ENCODE measurements around the gene AKAP8. TPM values are rescaled to one million over a fixed set of nuclear protein-coding genes. Genes with fewer than 3 reads are reported as not detected.
A peak's percentile ranks its signal among the peaks of the same experiment; 100 is the strongest.

Gene AKAP8
- total and polyA plus RNA-seq, 2 experiments from 2014 or later, result 22.4 to 36.5 TPM

DNA sequence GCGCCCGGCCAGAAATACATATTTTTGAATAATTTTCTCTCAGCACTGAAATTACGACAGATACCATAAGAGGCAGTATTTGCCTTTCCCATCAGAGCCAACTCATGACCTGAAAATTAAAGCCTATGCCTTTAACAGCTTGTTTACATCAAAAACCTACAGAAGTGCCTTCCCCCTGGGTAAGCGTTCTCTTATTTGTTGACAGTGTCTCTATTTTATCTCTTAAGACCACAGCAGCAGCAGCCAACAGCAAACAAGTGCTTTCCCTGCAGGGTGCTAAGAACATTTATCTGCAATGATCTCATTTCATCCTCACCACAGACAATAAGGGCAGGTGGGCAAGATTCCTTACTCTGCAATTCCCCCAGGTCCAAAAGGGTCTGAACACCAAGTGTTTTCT is 33.2 kb upstream of the AKAP8 start:
- no peak overlapping the region for H2AFZ ChIP-seq
- ATAC-seq, result no peak
- no peak overlapping the region for H3K27ac ChIP-seq (ENCODE audit: low read depth)
- Mint-ChIP-seq H3K4me1 (peaks cover 12% of the 10 kb centered on the region; the same call in 2 of the 3 replicates), H3K36me3 (ENCODE audit: low read depth) (peaks cover 40% of the 10 kb centered on the region), H3K27ac (peak overlapping the region; percentile 45; the same call in 1 of the 2 replicates), H3K9me3 (no peaks in the 10 kb centered on the region; the same call in 2 of the 3 replicates), H3K27me3 (ENCODE audit: insufficient read depth, low read depth, poor library complexity) (peaks cover under 1% of the 10 kb centered on the region), H3K4me3 (no peak overlapping the region)
- peaks cover 85% of the 10 kb centered on the region for H4K20me1 ChIP-seq (replicated peaks; ENCODE audit: insufficient read depth)
- TF ChIP-seq, protein P1, sequence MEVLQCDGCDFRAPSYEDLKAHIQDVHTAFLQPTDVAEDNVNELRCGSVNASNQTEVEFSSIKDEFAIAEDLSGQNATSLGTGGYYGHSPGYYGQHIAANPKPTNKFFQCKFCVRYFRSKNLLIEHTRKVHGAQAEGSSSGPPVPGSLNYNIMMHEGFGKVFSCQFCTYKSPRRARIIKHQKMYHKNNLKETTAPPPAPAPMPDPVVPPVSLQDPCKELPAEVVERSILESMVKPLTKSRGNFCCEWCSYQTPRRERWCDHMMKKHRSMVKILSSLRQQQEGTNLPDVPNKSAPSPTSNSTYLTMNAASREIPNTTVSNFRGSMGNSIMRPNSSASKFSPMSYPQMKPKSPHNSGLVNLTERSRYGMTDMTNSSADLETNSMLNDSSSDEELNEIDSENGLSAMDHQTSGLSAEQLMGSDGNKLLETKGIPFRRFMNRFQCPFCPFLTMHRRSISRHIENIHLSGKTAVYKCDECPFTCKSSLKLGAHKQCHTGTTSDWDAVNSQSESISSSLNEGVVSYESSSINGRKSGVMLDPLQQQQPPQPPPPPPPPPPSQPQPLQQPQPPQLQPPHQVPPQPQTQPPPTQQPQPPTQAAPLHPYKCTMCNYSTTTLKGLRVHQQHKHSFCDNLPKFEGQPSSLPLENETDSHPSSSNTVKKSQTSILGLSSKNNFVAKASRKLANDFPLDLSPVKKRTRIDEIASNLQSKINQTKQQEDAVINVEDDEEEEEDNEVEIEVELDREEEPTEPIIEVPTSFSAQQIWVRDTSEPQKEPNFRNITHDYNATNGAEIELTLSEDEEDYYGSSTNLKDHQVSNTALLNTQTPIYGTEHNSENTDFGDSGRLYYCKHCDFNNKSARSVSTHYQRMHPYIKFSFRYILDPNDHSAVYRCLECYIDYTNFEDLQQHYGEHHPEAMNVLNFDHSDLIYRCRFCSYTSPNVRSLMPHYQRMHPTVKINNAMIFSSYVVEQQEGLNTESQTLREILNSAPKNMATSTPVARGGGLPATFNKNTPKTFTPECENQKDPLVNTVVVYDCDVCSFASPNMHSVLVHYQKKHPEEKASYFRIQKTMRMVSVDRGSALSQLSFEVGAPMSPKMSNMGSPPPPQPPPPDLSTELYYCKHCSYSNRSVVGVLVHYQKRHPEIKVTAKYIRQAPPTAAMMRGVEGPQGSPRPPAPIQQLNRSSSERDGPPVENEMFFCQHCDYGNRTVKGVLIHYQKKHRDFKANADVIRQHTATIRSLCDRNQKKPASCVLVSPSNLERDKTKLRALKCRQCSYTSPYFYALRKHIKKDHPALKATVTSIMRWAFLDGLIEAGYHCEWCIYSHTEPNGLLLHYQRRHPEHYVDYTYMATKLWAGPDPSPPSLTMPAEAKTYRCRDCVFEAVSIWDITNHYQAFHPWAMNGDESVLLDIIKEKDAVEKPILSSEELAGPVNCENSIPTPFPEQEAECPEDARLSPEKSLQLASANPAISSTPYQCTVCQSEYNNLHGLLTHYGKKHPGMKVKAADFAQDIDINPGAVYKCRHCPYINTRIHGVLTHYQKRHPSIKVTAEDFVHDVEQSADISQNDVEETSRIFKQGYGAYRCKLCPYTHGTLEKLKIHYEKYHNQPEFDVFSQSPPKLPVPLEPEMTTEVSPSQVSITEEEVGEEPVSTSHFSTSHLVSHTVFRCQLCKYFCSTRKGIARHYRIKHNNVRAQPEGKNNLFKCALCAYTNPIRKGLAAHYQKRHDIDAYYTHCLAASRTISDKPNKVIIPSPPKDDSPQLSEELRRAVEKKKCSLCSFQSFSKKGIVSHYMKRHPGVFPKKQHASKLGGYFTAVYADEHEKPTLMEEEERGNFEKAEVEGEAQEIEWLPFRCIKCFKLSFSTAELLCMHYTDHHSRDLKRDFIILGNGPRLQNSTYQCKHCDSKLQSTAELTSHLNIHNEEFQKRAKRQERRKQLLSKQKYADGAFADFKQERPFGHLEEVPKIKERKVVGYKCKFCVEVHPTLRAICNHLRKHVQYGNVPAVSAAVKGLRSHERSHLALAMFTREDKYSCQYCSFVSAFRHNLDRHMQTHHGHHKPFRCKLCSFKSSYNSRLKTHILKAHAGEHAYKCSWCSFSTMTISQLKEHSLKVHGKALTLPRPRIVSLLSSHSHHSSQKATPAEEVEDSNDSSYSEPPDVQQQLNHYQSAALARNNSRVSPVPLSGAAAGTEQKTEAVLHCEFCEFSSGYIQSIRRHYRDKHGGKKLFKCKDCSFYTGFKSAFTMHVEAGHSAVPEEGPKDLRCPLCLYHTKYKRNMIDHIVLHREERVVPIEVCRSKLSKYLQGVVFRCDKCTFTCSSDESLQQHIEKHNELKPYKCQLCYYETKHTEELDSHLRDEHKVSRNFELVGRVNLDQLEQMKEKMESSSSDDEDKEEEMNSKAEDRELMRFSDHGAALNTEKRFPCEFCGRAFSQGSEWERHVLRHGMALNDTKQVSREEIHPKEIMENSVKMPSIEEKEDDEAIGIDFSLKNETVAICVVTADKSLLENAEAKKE (CRISPR knock-in tag; IDR thresholded peaks at IDR 0.05), result no peak
- TF ChIP-seq, protein P2, sequence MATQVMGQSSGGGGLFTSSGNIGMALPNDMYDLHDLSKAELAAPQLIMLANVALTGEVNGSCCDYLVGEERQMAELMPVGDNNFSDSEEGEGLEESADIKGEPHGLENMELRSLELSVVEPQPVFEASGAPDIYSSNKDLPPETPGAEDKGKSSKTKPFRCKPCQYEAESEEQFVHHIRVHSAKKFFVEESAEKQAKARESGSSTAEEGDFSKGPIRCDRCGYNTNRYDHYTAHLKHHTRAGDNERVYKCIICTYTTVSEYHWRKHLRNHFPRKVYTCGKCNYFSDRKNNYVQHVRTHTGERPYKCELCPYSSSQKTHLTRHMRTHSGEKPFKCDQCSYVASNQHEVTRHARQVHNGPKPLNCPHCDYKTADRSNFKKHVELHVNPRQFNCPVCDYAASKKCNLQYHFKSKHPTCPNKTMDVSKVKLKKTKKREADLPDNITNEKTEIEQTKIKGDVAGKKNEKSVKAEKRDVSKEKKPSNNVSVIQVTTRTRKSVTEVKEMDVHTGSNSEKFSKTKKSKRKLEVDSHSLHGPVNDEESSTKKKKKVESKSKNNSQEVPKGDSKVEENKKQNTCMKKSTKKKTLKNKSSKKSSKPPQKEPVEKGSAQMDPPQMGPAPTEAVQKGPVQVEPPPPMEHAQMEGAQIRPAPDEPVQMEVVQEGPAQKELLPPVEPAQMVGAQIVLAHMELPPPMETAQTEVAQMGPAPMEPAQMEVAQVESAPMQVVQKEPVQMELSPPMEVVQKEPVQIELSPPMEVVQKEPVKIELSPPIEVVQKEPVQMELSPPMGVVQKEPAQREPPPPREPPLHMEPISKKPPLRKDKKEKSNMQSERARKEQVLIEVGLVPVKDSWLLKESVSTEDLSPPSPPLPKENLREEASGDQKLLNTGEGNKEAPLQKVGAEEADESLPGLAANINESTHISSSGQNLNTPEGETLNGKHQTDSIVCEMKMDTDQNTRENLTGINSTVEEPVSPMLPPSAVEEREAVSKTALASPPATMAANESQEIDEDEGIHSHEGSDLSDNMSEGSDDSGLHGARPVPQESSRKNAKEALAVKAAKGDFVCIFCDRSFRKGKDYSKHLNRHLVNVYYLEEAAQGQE (IDR thresholded peaks at IDR 0.05; ENCODE audit: unreplicated experiment), result no peak
- no peak for TF ChIP-seq ZNF114 (CRISPR knock-in tag; IDR thresholded peaks at IDR 0.05)
- TF ChIP-seq NANOG (IDR thresholded peaks at IDR 0.05; ENCODE audit: borderline replicate concordance), result no peak
- no peak for TF ChIP-seq ZNF331 (CRISPR knock-in tag; IDR thresholded peaks at IDR 0.05; ENCODE audit: low read depth)
- no peak for TF ChIP-seq STAT1 (IDR thresholded peaks at IDR 0.05; ENCODE audit: unreplicated experiment)
- TF ChIP-seq, protein P3, sequence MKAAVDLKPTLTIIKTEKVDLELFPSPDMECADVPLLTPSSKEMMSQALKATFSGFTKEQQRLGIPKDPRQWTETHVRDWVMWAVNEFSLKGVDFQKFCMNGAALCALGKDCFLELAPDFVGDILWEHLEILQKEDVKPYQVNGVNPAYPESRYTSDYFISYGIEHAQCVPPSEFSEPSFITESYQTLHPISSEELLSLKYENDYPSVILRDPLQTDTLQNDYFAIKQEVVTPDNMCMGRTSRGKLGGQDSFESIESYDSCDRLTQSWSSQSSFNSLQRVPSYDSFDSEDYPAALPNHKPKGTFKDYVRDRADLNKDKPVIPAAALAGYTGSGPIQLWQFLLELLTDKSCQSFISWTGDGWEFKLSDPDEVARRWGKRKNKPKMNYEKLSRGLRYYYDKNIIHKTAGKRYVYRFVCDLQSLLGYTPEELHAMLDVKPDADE (IDR thresholded peaks at IDR 0.05), result no peak
- TF ChIP-seq JUNB (IDR thresholded peaks at IDR 0.05; ENCODE audit: unreplicated experiment), result no peak
- TF ChIP-seq CREB1 (CRISPR knock-in tag; IDR thresholded peaks at IDR 0.05; ENCODE audit: low read depth), result no peak
- TF ChIP-seq, protein P4, sequence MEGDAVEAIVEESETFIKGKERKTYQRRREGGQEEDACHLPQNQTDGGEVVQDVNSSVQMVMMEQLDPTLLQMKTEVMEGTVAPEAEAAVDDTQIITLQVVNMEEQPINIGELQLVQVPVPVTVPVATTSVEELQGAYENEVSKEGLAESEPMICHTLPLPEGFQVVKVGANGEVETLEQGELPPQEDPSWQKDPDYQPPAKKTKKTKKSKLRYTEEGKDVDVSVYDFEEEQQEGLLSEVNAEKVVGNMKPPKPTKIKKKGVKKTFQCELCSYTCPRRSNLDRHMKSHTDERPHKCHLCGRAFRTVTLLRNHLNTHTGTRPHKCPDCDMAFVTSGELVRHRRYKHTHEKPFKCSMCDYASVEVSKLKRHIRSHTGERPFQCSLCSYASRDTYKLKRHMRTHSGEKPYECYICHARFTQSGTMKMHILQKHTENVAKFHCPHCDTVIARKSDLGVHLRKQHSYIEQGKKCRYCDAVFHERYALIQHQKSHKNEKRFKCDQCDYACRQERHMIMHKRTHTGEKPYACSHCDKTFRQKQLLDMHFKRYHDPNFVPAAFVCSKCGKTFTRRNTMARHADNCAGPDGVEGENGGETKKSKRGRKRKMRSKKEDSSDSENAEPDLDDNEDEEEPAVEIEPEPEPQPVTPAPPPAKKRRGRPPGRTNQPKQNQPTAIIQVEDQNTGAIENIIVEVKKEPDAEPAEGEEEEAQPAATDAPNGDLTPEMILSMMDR (conservative IDR thresholded peaks at IDR 0.05; ENCODE audit: low read depth in 2 of 2), result no peak
- TF ChIP-seq POLR2AphosphoS5 (IDR thresholded peaks at IDR 0.05; ENCODE audit: low read depth), result no peak
- peaks cover 9% of the 10 kb centered on the region; the same call in 1 of the 2 replicates for H3F3A ChIP-seq (replicated peaks; ENCODE audit: low read depth)
- peaks cover 8% of the 10 kb centered on the region; the same call in 1 of the 2 replicates for H3K4me1 ChIP-seq (ENCODE audit: insufficient read depth)
- H3K79me2 ChIP-seq (replicated peaks; ENCODE audit: insufficient read depth), result peaks cover 100% of the 10 kb centered on the region
- peaks cover 10% of the 10 kb centered on the region; the same call in 1 of the 2 replicates for H3K36me3 ChIP-seq (ENCODE audit: insufficient read depth)
- H3K4me2 ChIP-seq, result no peak overlapping the region
- no peak for DNase-seq (ENCODE audit: low spot score)
- no peaks in the 10 kb centered on the region for H3K9me2 ChIP-seq (ENCODE audit: insufficient read depth)
- no peak overlapping the region for H3K4me3 ChIP-seq
- no peaks in the 10 kb centered on the region for H3K27me3 ChIP-seq (ENCODE audit: insufficient read depth)

All from GM23338 (cell line).